SK-N-SH (cell line): Measurements from ENCODE around the gene PALM. TPM values are rescaled to one million over a fixed set of nuclear protein-coding genes. Genes with fewer than 3 reads are reported as not detected.

ENCODE experiments used
- CTCF ChIA-PET: fragments of 300-600, 350-600 bp; formaldehyde crosslinking; extraction: SDS; loops from one replicate; lab custom pipeline; 2021; lab: Yijun Ruan, JAX
- POLR2A ChIA-PET: fragments of 350-600 bp; sonication (Branson Sonifier 250); formaldehyde crosslinking; extraction: SDS; loops from one replicate; lab custom pipeline; 2020; ENCODE audit warnings: antibody characterized with exemption, inconsistent platforms; lab: Yijun Ruan, JAX
- DNase-seq: peaks from one replicate; pipeline ENCODE4 v3.0.0; 2012
- H2AFZ ChIP-seq: fragments of 200-600 bp; sonication (generic); 2 replicates; pipeline ENCODE4 v1.8.1; 2016; ENCODE audit warnings: antibody characterized with exemption, mild to moderate bottlenecking, low read depth
- H3F3A ChIP-seq: fragments of 200-600 bp; sonication (generic); replicated peaks from 2 replicates; pipeline ENCODE3; 2016; ENCODE audit warnings: antibody characterized with exemption, mild to moderate bottlenecking; ENCODE audit not compliant: insufficient read depth
- H3K27ac ChIP-seq, 2 experiments: fragments of 200-500 bp in 1 of 2; fragments of 200-600 bp in 1 of 2; sonication (Bioruptor generic) in 1 of 2; sonication (generic), shearing (Covaris generic) in 1 of 2; 2 replicates each; pipeline versions ENCODE4 v1.5.1 to v1.6.1; 2014 to 2016; ENCODE audit warnings: low read depth in 2 of 2, inconsistent platforms in 1 of 2, low read length in 1 of 2, mild to moderate bottlenecking in 1 of 2, mixed read lengths in 1 of 2
- H3K27me3 ChIP-seq: fragments of 200-600 bp; sonication (generic), shearing (Covaris generic); 2 replicates; pipeline ENCODE4 v1.6.1; 2016; ENCODE audit warnings: mixed run types; ENCODE audit not compliant: insufficient read depth
- H3K36me3 ChIP-seq, 2 experiments: fragments of 200-500 bp in 1 of 2; fragments of 200-600 bp in 1 of 2; sonication (Bioruptor generic) in 1 of 2; sonication (generic) in 1 of 2; replicated peaks in 1 of 2; 2 replicates each; pipeline versions ENCODE3 to v1.5.1; 2014 to 2016; ENCODE audit warnings: low read length in 1 of 2, mild to moderate bottlenecking in 1 of 2; ENCODE audit not compliant: insufficient read depth in 2 of 2, control insufficient read depth in 1 of 2
- H3K4me1 ChIP-seq, 2 experiments: fragments of 200-500 bp in 1 of 2; fragments of 200-600 bp in 1 of 2; sonication (Bioruptor generic) in 1 of 2; sonication (generic), shearing (Covaris generic) in 1 of 2; 2 replicates each; pipeline versions ENCODE4 v1.5.1 to v1.6.1; 2014 to 2016; ENCODE audit warnings: low read depth in 1 of 2, low read length in 1 of 2, mixed run types in 1 of 2; ENCODE audit not compliant: insufficient read depth in 2 of 2, control insufficient read depth in 1 of 2
- H3K4me2 ChIP-seq: fragments of 200-600 bp; sonication (generic), shearing (Covaris generic); 2 replicates; pipeline ENCODE4 v1.6.1; 2017; ENCODE audit warnings: mixed run types
- H3K4me3 ChIP-seq, 2 experiments: fragments of 200-500 bp in 1 of 2; fragments of 200-600 bp in 1 of 2; sonication (Bioruptor generic) in 1 of 2; sonication (generic), shearing (Covaris generic) in 1 of 2; 2 replicates each; pipeline versions ENCODE4 v1.5.1 to v1.8.1; 2014 to 2016; ENCODE audit warnings: low read depth in 2 of 2, inconsistent platforms in 1 of 2, low read length in 1 of 2, mild to moderate bottlenecking in 1 of 2, mixed read lengths in 1 of 2, moderate library complexity in 1 of 2
- H3K79me2 ChIP-seq: fragments of 200-600 bp; sonication (generic); 2 replicates; pipeline ENCODE4 v1.8.1; 2017; ENCODE audit warnings: mild to moderate bottlenecking; ENCODE audit not compliant: insufficient read depth
- H3K9ac ChIP-seq: fragments of 200-600 bp; sonication (generic); 2 replicates; pipeline ENCODE4 v1.6.1; 2017; ENCODE audit warnings: mixed run types
- H3K9me2 ChIP-seq: fragments of 200-600 bp; sonication (generic); 2 replicates; pipeline ENCODE4 v1.6.1; 2017; ENCODE audit warnings: mixed run types
- H3K9me3 ChIP-seq: fragments of 200-600 bp; sonication (generic); 2 replicates; pipeline ENCODE4 v1.6.1; 2017; ENCODE audit warnings: mixed run types, mild to moderate bottlenecking, moderate library complexity
- H4K20me1 ChIP-seq: fragments of 200-600 bp; sonication (generic); 2 replicates; pipeline ENCODE4 v1.6.1; 2017; ENCODE audit warnings: mild to moderate bottlenecking, mixed run types; ENCODE audit not compliant: insufficient read depth
- CTCF ChIP-seq: fragments of 200-600 bp; sonication (generic); IDR thresholded peaks from 2 replicates; pipeline ENCODE4 v1.6.1; 2017; ENCODE audit warnings: antibody characterized with exemption, mild to moderate bottlenecking, moderate library complexity
- EP300 ChIP-seq, 2 experiments: IDR thresholded peaks; 2 replicates each; pipeline versions ENCODE4 v1.4.0 to v1.6.1; 2012; ENCODE audit warnings: borderline replicate concordance in 1 of 2, low read depth in 1 of 2, low read length in 1 of 2
- IRF3 ChIP-seq: fragments of 150-350 bp; IDR thresholded peaks from 2 replicates; pipeline ENCODE4 v1.6.1; 2016; ENCODE audit warnings: mild to moderate bottlenecking, low read depth, low read length
- MXI1 ChIP-seq: IDR thresholded peaks from 2 replicates; pipeline ENCODE4 v1.6.1; 2012; ENCODE audit warnings: mild to moderate bottlenecking, low read depth, low read length, improper control_type of control experiment
- NRF1 ChIP-seq: IDR thresholded peaks from 2 replicates; pipeline ENCODE4 v1.6.1; 2012; ENCODE audit warnings: low read depth, mild to moderate bottlenecking, low read length
- POLR2AphosphoS5 ChIP-seq: IDR thresholded peaks from 2 replicates; pipeline ENCODE4 v1.6.1; 2012; ENCODE audit warnings: low read depth, low read length
- REST ChIP-seq: IDR thresholded peaks from 2 replicates; pipeline ENCODE4 v1.6.1; 2012; ENCODE audit warnings: mild to moderate bottlenecking, low read depth, low read length, moderate library complexity
- RFX5 ChIP-seq: IDR thresholded peaks from 2 replicates; pipeline ENCODE4 v1.6.1; 2012; ENCODE audit warnings: mild to moderate bottlenecking, improper control_type of control experiment, low read length
- SMC3 ChIP-seq: IDR thresholded peaks from 2 replicates; pipeline ENCODE4 v1.6.1; 2012; ENCODE audit warnings: low read depth, low read length, improper control_type of control experiment
- TAF1 ChIP-seq: IDR thresholded peaks from 2 replicates; pipeline ENCODE4 v1.6.1; 2012; ENCODE audit warnings: low read depth, mild to moderate bottlenecking, low read length, moderate library complexity, borderline replicate concordance
- USF1 ChIP-seq: IDR thresholded peaks from 2 replicates; pipeline ENCODE4 v1.4.0; 2012; ENCODE audit warnings: low read depth, borderline replicate concordance
- USF2 ChIP-seq: fragments of 150-350 bp; IDR thresholded peaks from 2 replicates; pipeline ENCODE4 v1.6.1; 2017; ENCODE audit warnings: antibody characterized with exemption, low read length, low read depth, borderline replicate concordance
- YY1 ChIP-seq: IDR thresholded peaks from 2 replicates; pipeline ENCODE4 v1.4.0; 2012; ENCODE audit warnings: low read depth, mild to moderate bottlenecking
- WGBS: methylation state at CpG from one replicate; pipeline ENCODE4 v1.1.6; 2017; ENCODE audit warnings: low lambda C conversion rate; 5-methylcytosine and 5-hydroxymethylcytosine counted together
- polyA plus RNA-seq, 3 experiments: library from polyadenylated mRNA; depleted of rRNA; stranded (reverse); fragments of >200 nt; gene quantifications; 2 replicates each; pipeline ENCODE4 v1.2.3, GENCODE V29; 2012

PALM gene
- polyA plus RNA-seq (2012; rRNA removed), result 6.2 and 15.6 TPM in 2 replicates
- polyA plus RNA-seq (2012; cell fraction: cytosol; rRNA removed), result 7.7 and 9.4 TPM in 2 replicates
- polyA plus RNA-seq (2012; cell fraction: nucleus; rRNA removed), result 14.9 and 18.0 TPM in 2 replicates

GRCh38 chr19:708154-709143 lies at the start of gene PALM:
Gene PALM (plus strand): TSS chr19:708935. CDS start chr19:709147, 212 bp downstream.
- H3K4me3 ChIP-seq, result peak within 1 kb of the TSS; percentile 68 to 73
- peak within 1 kb of the TSS; percentile 89 for H3K4me2 ChIP-seq
- peak within 1 kb of the TSS in 1 of 2 experiments; percentile 58; a peak in 1 of 4 replicates for H3K27ac ChIP-seq
- CTCF ChIA-PET, result interaction anchor here (0.7 to 2.8 kb wide), 15 partner anchors 9 to 198 kb away, joined by 3 to 12 read pairs (median 5); partner anchors contain the start of genes FSTL3 and RNF126
- H3K9me2 ChIP-seq, result no peaks in the 10 kb centered on the region
- H3K9me3 ChIP-seq, result no peaks in the 10 kb centered on the region
- H3K4me1 ChIP-seq, result peaks cover 0 to 27% of the 10 kb centered on the region in 2 experiments; a peak in 1 of 4 replicates
- H3F3A ChIP-seq, result peaks cover 18% of the 10 kb centered on the region
- H4K20me1 ChIP-seq, result no peaks in the 10 kb centered on the region
- peak within 1 kb of the TSS; percentile 44 for H3K9ac ChIP-seq
- POLR2A ChIA-PET, result interaction anchor here (0.7 to 1.0 kb wide), 3 partner anchors 10 to 40 kb away, joined by 3 read pairs; partner anchors contain the start of gene FSTL3
- H2AFZ ChIP-seq, result peak within 1 kb of the TSS; percentile 90; the same call in 1 of the 2 replicates
- TF ChIP-seq TAF1 (no peak), POLR2AphosphoS5 (no peak), CTCF (peak; percentile 38), MXI1 (no peak)
- TF ChIP-seq, all 33 proteins: peak for 1
- 40% methylated on average over 24 of the region's 93 CpGs for WGBS
- peak; percentile 90 for DNase-seq
- Histone ChIP-seq H3K79me2 (no peaks in the 10 kb centered on the region), H3K27me3 (no peaks in the 10 kb centered on the region), H3K36me3 (no peaks in the 10 kb centered on the region)

GRCh38 chr19:660793-661426 lies 47.8 kb upstream of the PALM start:
- Histone ChIP-seq H3K9ac (peak overlapping the region; percentile 97; the same call in 1 of the 2 replicates), H3K4me1 (peaks cover 7 to 32% of the 10 kb centered on the region in 2 experiments; a peak in 2 of 4 replicates), H3K4me3 (peak overlapping the region; percentile 86 to 96), H3K27ac (no peak overlapping the region), H3K9me2 (no peaks in the 10 kb centered on the region), H4K20me1 (peaks cover 66% of the 10 kb centered on the region), H3F3A (peaks cover 4% of the 10 kb centered on the region), H3K4me2 (peak overlapping the region; percentile 99), H3K9me3 (no peaks in the 10 kb centered on the region), H3K79me2 (peaks cover 73% of the 10 kb centered on the region), H3K27me3 (no peaks in the 10 kb centered on the region), H2AFZ (no peak overlapping the region), H3K36me3 (peaks cover 0 to 9% of the 10 kb centered on the region in 2 experiments)
- 76% methylated on average over 12 of the region's 20 CpGs for WGBS
- CTCF ChIA-PET, result interaction anchor here (1.0 kb wide), 1 partner anchor 75 kb away, joined by 4 read pairs; no protein-coding TSS in a partner anchor
- DNase-seq, result no peak
- POLR2A ChIA-PET, result interaction anchor here (0.9 kb wide), 1 partner anchor 20 kb away, joined by 3 read pairs; no protein-coding TSS in a partner anchor
- TF ChIP-seq EP300 (IDR thresholded peaks at IDR 0.05; ENCODE audit: borderline replicate concordance in 1 of 2, low read depth in 1 of 2, low read length in 1 of 2) (no peak), REST (no peak), NRF1 (no peak), RFX5 (no peak), TAF1 (no peak), YY1 (no peak), USF1 (no peak), USF2 (no peak), SMC3 (no peak), IRF3 (no peak)
